ENCODE data around the gene LCT.

DNA sequence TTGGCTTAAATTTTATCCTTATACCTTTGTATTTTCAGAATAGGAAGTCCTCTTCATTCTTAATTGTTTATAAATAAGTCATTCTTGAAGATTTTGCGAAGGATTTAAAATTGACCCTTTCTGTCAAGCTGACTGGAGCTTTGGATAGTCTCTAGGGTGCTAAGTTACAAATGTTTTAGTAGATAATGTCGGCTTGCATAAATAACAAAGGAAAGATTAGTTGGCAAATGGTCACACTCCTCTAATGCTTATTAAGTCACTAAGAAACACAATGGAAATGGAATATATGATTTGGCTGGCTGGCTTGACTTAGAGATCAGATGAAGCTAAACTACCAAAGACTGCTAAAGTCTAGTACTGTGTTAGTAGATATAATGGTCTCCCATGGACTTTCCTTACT is 54.8 kb downstream of the LCT start:
- TF ChIP-seq EZH2 (IDR thresholded peaks at IDR 0.05; ENCODE audit: borderline replicate concordance, low read depth, low read length) (no peak), ZNF212 (CRISPR knock-in tag; IDR thresholded peaks at IDR 0.05) (no peak), PCBP1 (IDR thresholded peaks at IDR 0.05; ENCODE audit: low read depth, low read length, poor library complexity, severe bottlenecking) (no peak), RB1 (IDR thresholded peaks at IDR 0.05; ENCODE audit: low read depth) (no peak), SP1 (CRISPR knock-in tag; IDR thresholded peaks at IDR 0.05) (no peak), MXI1 (IDR thresholded peaks at IDR 0.05; ENCODE audit: low read depth, low read length) (no peak), FOS (IDR thresholded peaks at IDR 0.05; ENCODE audit: extremely low read depth, insufficient read length) (no peak), CHD4 (IDR thresholded peaks at IDR 0.05; ENCODE audit: insufficient read depth, insufficient replicate concordance, low read depth, low read length, poor library complexity, severe bottlenecking) (no peak), RHOXF2B (CRISPR knock-in tag; conservative IDR thresholded peaks at IDR 0.05) (no peak)
- TF ChIP-seq, protein P1, sequence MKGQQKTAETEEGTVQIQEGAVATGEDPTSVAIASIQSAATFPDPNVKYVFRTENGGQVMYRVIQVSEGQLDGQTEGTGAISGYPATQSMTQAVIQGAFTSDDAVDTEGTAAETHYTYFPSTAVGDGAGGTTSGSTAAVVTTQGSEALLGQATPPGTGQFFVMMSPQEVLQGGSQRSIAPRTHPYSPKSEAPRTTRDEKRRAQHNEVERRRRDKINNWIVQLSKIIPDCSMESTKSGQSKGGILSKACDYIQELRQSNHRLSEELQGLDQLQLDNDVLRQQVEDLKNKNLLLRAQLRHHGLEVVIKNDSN (CRISPR knock-in tag; IDR thresholded peaks at IDR 0.05), result no peak
- TF ChIP-seq, protein P2, sequence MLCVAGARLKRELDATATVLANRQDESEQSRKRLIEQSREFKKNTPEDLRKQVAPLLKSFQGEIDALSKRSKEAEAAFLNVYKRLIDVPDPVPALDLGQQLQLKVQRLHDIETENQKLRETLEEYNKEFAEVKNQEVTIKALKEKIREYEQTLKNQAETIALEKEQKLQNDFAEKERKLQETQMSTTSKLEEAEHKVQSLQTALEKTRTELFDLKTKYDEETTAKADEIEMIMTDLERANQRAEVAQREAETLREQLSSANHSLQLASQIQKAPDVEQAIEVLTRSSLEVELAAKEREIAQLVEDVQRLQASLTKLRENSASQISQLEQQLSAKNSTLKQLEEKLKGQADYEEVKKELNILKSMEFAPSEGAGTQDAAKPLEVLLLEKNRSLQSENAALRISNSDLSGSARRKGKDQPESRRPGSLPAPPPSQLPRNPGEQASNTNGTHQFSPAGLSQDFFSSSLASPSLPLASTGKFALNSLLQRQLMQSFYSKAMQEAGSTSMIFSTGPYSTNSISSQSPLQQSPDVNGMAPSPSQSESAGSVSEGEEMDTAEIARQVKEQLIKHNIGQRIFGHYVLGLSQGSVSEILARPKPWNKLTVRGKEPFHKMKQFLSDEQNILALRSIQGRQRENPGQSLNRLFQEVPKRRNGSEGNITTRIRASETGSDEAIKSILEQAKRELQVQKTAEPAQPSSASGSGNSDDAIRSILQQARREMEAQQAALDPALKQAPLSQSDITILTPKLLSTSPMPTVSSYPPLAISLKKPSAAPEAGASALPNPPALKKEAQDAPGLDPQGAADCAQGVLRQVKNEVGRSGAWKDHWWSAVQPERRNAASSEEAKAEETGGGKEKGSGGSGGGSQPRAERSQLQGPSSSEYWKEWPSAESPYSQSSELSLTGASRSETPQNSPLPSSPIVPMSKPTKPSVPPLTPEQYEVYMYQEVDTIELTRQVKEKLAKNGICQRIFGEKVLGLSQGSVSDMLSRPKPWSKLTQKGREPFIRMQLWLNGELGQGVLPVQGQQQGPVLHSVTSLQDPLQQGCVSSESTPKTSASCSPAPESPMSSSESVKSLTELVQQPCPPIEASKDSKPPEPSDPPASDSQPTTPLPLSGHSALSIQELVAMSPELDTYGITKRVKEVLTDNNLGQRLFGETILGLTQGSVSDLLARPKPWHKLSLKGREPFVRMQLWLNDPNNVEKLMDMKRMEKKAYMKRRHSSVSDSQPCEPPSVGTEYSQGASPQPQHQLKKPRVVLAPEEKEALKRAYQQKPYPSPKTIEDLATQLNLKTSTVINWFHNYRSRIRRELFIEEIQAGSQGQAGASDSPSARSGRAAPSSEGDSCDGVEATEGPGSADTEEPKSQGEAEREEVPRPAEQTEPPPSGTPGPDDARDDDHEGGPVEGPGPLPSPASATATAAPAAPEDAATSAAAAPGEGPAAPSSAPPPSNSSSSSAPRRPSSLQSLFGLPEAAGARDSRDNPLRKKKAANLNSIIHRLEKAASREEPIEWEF (CRISPR knock-in tag; IDR thresholded peaks at IDR 0.05), result no peak
- TF ChIP-seq, protein P3, sequence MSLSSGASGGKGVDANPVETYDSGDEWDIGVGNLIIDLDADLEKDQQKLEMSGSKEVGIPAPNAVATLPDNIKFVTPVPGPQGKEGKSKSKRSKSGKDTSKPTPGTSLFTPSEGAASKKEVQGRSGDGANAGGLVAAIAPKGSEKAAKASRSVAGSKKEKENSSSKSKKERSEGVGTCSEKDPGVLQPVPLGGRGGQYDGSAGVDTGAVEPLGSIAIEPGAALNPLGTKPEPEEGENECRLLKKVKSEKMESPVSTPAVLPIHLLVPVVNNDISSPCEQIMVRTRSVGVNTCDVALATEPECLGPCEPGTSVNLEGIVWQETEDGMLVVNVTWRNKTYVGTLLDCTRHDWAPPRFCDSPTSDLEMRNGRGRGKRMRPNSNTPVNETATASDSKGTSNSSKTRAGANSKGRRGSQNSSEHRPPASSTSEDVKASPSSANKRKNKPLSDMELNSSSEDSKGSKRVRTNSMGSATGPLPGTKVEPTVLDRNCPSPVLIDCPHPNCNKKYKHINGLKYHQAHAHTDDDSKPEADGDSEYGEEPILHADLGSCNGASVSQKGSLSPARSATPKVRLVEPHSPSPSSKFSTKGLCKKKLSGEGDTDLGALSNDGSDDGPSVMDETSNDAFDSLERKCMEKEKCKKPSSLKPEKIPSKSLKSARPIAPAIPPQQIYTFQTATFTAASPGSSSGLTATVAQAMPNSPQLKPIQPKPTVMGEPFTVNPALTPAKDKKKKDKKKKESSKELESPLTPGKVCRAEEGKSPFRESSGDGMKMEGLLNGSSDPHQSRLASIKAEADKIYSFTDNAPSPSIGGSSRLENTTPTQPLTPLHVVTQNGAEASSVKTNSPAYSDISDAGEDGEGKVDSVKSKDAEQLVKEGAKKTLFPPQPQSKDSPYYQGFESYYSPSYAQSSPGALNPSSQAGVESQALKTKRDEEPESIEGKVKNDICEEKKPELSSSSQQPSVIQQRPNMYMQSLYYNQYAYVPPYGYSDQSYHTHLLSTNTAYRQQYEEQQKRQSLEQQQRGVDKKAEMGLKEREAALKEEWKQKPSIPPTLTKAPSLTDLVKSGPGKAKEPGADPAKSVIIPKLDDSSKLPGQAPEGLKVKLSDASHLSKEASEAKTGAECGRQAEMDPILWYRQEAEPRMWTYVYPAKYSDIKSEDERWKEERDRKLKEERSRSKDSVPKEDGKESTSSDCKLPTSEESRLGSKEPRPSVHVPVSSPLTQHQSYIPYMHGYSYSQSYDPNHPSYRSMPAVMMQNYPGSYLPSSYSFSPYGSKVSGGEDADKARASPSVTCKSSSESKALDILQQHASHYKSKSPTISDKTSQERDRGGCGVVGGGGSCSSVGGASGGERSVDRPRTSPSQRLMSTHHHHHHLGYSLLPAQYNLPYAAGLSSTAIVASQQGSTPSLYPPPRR (CRISPR knock-in tag; IDR thresholded peaks at IDR 0.05; ENCODE audit: borderline replicate concordance), result no peak
- TF ChIP-seq, protein P4, sequence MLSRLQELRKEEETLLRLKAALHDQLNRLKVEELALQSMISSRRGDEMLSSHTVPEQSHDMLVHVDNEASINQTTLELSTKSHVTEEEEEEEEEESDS (CRISPR knock-in tag; IDR thresholded peaks at IDR 0.05), result no peak
- TF ChIP-seq, protein P5, sequence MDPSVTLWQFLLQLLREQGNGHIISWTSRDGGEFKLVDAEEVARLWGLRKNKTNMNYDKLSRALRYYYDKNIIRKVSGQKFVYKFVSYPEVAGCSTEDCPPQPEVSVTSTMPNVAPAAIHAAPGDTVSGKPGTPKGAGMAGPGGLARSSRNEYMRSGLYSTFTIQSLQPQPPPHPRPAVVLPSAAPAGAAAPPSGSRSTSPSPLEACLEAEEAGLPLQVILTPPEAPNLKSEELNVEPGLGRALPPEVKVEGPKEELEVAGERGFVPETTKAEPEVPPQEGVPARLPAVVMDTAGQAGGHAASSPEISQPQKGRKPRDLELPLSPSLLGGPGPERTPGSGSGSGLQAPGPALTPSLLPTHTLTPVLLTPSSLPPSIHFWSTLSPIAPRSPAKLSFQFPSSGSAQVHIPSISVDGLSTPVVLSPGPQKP (CRISPR knock-in tag; IDR thresholded peaks at IDR 0.05), result no peak

Measured in K562 (cell line).